RWPE2 (cell line): Measurements from ENCODE around the gene TMEM54.
A peak's percentile ranks its signal among the peaks of the same experiment; 100 is the strongest.

Source experiments
- ATAC-seq: fragments of 200-7000 bp; cut with Tn5 transposase; 3 replicates; pipeline ENCODE4 v1.9.1; 2021; ENCODE audit warnings: low read depth
- DNase-seq: peaks from one replicate; pipeline ENCODE4 v3.0.0-alpha.2; 2020; ENCODE audit warnings: low spot score
- H3K27ac ChIP-seq: fragments of 450-650 bp; 2 replicates; pipeline ENCODE4 v1.5.1; 2017; ENCODE audit warnings: mild to moderate bottlenecking; ENCODE audit not compliant: poor library complexity, severe bottlenecking
- H3K27me3 ChIP-seq: fragments of 250-450 bp; sonication (Bioruptor Pico); 2 replicates; pipeline ENCODE4 v1.5.1; 2021; ENCODE audit warnings: mild to moderate bottlenecking, moderate library complexity; ENCODE audit not compliant: insufficient read depth, poor library complexity, severe bottlenecking
- H3K36me3 ChIP-seq: fragments of 250-450 bp; sonication (Bioruptor Pico); 2 replicates; pipeline ENCODE4 v1.5.1; 2020; ENCODE audit warnings: low read depth, mild to moderate bottlenecking, moderate library complexity
- H3K4me1 ChIP-seq: fragments of 250-450 bp; sonication (Bioruptor Pico); 2 replicates; pipeline ENCODE4 v1.5.1; 2021; ENCODE audit warnings: mild to moderate bottlenecking, moderate library complexity; ENCODE audit not compliant: insufficient read depth, poor library complexity, severe bottlenecking
- H3K4me3 ChIP-seq: fragments of 250-450 bp; sonication (Bioruptor Pico); 2 replicates; pipeline ENCODE4 v1.5.1; 2021; ENCODE audit warnings: mild to moderate bottlenecking, moderate library complexity; ENCODE audit not compliant: severe bottlenecking
- H3K9me3 ChIP-seq: fragments of 250-450 bp; sonication (Bioruptor Pico); 2 replicates; pipeline ENCODE4 v1.5.1; 2021; ENCODE audit warnings: mild to moderate bottlenecking, moderate library complexity; ENCODE audit not compliant: severe bottlenecking
- CTCF ChIP-seq: fragments of 450-650 bp; IDR thresholded peaks from one replicate; pipeline ENCODE4 v1.5.1; 2017; ENCODE audit warnings: mild to moderate bottlenecking, moderate library complexity; ENCODE audit not compliant: poor library complexity, severe bottlenecking

The TMEM54 gene

GRCh38 chr1:32920833-32921232, 19.6 kb upstream of the TMEM54 start:
- H3K4me3 ChIP-seq = no peak overlapping the region
- no peaks in the 10 kb centered on the region for H3K4me1 ChIP-seq
- no peaks in the 10 kb centered on the region for H3K36me3 ChIP-seq
- DNase-seq (no peak), ATAC-seq (no peak)
- H3K9me3 ChIP-seq = no peaks in the 10 kb centered on the region
- H3K27me3 ChIP-seq = no peaks in the 10 kb centered on the region
- H3K27ac ChIP-seq = no peak overlapping the region
- TF ChIP-seq CTCF = no peak

GRCh38 chr1:32919811-32920733, 18.9 kb upstream of the TMEM54 start:
- Histone ChIP-seq H3K4me1 (no peaks in the 10 kb centered on the region), H3K27ac (no peak overlapping the region), H3K4me3 (no peak overlapping the region), H3K9me3 (no peaks in the 10 kb centered on the region), H3K27me3 (no peaks in the 10 kb centered on the region), H3K36me3 (no peaks in the 10 kb centered on the region)
- TF ChIP-seq CTCF = no peak
- ATAC-seq (peak; percentile 38; the same call in 1 of the 3 replicates), DNase-seq (no peak)

GRCh38 chr1:32918179-32918578, 17.0 kb upstream of the TMEM54 start:
- no peaks in the 10 kb centered on the region for H3K4me1 ChIP-seq
- TF ChIP-seq CTCF = no peak
- no peak overlapping the region for H3K27ac ChIP-seq
- H3K27me3 ChIP-seq = no peaks in the 10 kb centered on the region
- no peaks in the 10 kb centered on the region for H3K9me3 ChIP-seq
- H3K36me3 ChIP-seq = no peaks in the 10 kb centered on the region
- H3K4me3 ChIP-seq = no peak overlapping the region
- DNase-seq (no peak), ATAC-seq (no peak)

GRCh38 chr1:32917521-32917920, 16.3 kb upstream of the TMEM54 start:
- Histone ChIP-seq H3K36me3 (no peaks in the 10 kb centered on the region), H3K27me3 (no peaks in the 10 kb centered on the region), H3K4me1 (no peaks in the 10 kb centered on the region), H3K4me3 (no peak overlapping the region), H3K27ac (no peak overlapping the region), H3K9me3 (no peaks in the 10 kb centered on the region)
- DNase-seq (no peak), ATAC-seq (no peak)
- no peak for TF ChIP-seq CTCF
